DND-41 (cell line): Measurements from ENCODE around the gene FBXW7.

ENCODE experiments used
- CTCF ChIP-seq: IDR thresholded peaks from 2 replicates; pipeline ENCODE4 v1.5.1; 2012; ENCODE audit warnings: borderline replicate concordance, low read length, moderate library complexity, mild to moderate bottlenecking; ENCODE audit not compliant: poor library complexity, severe bottlenecking; ENCODE audit errors: extremely low read depth
- EZH2 ChIP-seq: IDR thresholded peaks from 3 replicates; pipeline ENCODE4 v1.6.1; 2012; ENCODE audit warnings: borderline replicate concordance, low read depth, mild to moderate bottlenecking, moderate library complexity, low read length, inconsistent platforms; ENCODE audit not compliant: severe bottlenecking

- TF ChIP-seq EZH2 (no peak), CTCF (peak; percentile 43)
These were observed 137.8 kb downstream of the FBXW7 start for GRCh38 chr4:152398060-152398459.
